ENCODE measurements around the gene SOAT1. TPM values are rescaled to one million over a fixed set of nuclear protein-coding genes. Genes with fewer than 3 reads are reported as not detected.

The SOAT1 gene
- total and polyA plus RNA-seq, 7 donors = 2.4 to 14.7 (median 13.2) TPM

- H3K9me3 ChIP-seq = peaks cover 0 to 6% (median 1%) of the 10 kb centered on the region in 4 donors
- no peak overlapping the region for H3K4me3 ChIP-seq
- H3K27me3 ChIP-seq = no peaks in the 10 kb centered on the region
- no peaks in the 10 kb centered on the region for H3K4me1 ChIP-seq
- no peak overlapping the region for H3K27ac ChIP-seq
- no peak for DNase-seq
- TF ChIP-seq POLR2AphosphoS5 (IDR thresholded peaks at IDR 0.05) = no peak
- TF ChIP-seq EP300 (IDR thresholded peaks at IDR 0.05) = no peak
- TF ChIP-seq POLR2A (IDR thresholded peaks at IDR 0.05) = no peak
- no peak for TF ChIP-seq CTCF (IDR thresholded peaks at IDR 0.05)
- intact Hi-C loops (cut with DNase I) = no loop called here
- WGBS, 2 donors = 73 to 79% methylated on average over 2 of the region's 2 CpGs
- H3K36me3 ChIP-seq = peaks cover 0 to 5% (median 0%) of the 10 kb centered on the region in 4 donors
These were observed 36.3 kb downstream of the SOAT1 start for GRCh38 chr1:179329862-179330261.

DNA sequence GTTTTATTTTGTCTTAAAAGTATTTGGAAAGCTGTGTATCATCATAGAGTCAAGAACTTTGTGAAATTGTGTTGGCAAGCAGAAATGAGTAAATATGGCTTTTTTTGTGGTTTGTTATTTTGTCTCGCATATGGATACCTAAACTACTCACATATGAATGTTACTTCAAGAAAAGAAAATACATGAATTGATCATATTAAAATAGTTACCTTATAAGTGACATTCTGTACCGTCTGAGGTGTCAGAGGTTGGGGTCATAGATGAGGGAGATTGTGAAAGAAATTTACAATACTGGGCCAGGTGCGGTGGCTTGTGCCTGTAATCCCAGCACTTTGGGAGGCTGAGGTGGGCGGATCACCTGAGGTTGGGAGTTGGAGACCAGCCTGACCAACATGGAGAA, 40.8 kb downstream of the SOAT1 start:
- TF ChIP-seq CTCF (IDR thresholded peaks at IDR 0.05) (no peak), EP300 (IDR thresholded peaks at IDR 0.05) (no peak), POLR2A (IDR thresholded peaks at IDR 0.05) (no peak), POLR2AphosphoS5 (IDR thresholded peaks at IDR 0.05) (no peak)
- DNase-seq = no peak
- WGBS, 2 donors = 92 to 94% methylated on average over 4 of the region's 4 CpGs
- Histone ChIP-seq H3K9me3 (peaks cover 0 to 4% (median 1%) of the 10 kb centered on the region in 4 donors), H3K4me1 (no peaks in the 10 kb centered on the region), H3K36me3 (peaks cover 0 to 14% (median 0%) of the 10 kb centered on the region in 4 donors), H3K27me3 (no peaks in the 10 kb centered on the region), H3K27ac (no peak overlapping the region), H3K4me3 (no peak overlapping the region)
- intact Hi-C loops (cut with DNase I) = no loop called here

- no peak overlapping the region for H3K4me3 ChIP-seq
- no peak overlapping the region for H3K27ac ChIP-seq
- H3K4me1 ChIP-seq = no peaks in the 10 kb centered on the region
- no peak for DNase-seq
- H3K9me3 ChIP-seq = no peaks in the 10 kb centered on the region
- TF ChIP-seq POLR2AphosphoS5 (IDR thresholded peaks at IDR 0.05) = no peak
- no peak for TF ChIP-seq EP300 (IDR thresholded peaks at IDR 0.05)
- no peak for TF ChIP-seq CTCF (IDR thresholded peaks at IDR 0.05)
- no peak for TF ChIP-seq POLR2A (IDR thresholded peaks at IDR 0.05)
- H3K36me3 ChIP-seq = peaks cover 0 to 38% (median 2%) of the 10 kb centered on the region in 4 donors
- 60 to 89% methylated on average over 2 of the region's 2 CpGs for WGBS, 2 donors
- H3K27me3 ChIP-seq = no peaks in the 10 kb centered on the region
- intact Hi-C loops (cut with DNase I) = no loop called here
These were observed 43.7 kb downstream of the SOAT1 start for GRCh38 chr1:179337288-179337687.

- 93% methylated on average over 5 of the region's 5 CpGs for WGBS, 2 donors
- no peak overlapping the region for H3K4me3 ChIP-seq
- DNase-seq = no peak
- H3K27ac ChIP-seq = no peak overlapping the region
- no peaks in the 10 kb centered on the region for H3K9me3 ChIP-seq
- peaks cover 0 to 45% (median 2%) of the 10 kb centered on the region in 4 donors for H3K36me3 ChIP-seq
- TF ChIP-seq CTCF (IDR thresholded peaks at IDR 0.05) = no peak
- no peak for TF ChIP-seq POLR2AphosphoS5 (IDR thresholded peaks at IDR 0.05)
- TF ChIP-seq POLR2A (IDR thresholded peaks at IDR 0.05) = no peak
- H3K4me1 ChIP-seq = no peaks in the 10 kb centered on the region
- no peaks in the 10 kb centered on the region for H3K27me3 ChIP-seq
- intact Hi-C loops (cut with DNase I) = no loop called here
These were observed 44.5 kb downstream of the SOAT1 start for GRCh38 chr1:179337942-179338560.

- intact Hi-C loops (cut with DNase I) = no loop called here
- Histone ChIP-seq H3K27me3 (no peaks in the 10 kb centered on the region), H3K4me1 (no peaks in the 10 kb centered on the region), H3K9me3 (no peaks in the 10 kb centered on the region), H3K27ac (no peak overlapping the region), H3K36me3 (peaks cover 4 to 66% (median 14%) of the 10 kb centered on the region in 4 donors), H3K4me3 (no peak overlapping the region)
- no peak for TF ChIP-seq POLR2A (IDR thresholded peaks at IDR 0.05)
- TF ChIP-seq POLR2AphosphoS5 (IDR thresholded peaks at IDR 0.05) = no peak
- TF ChIP-seq EP300 (IDR thresholded peaks at IDR 0.05) = no peak
- no peak for TF ChIP-seq CTCF (IDR thresholded peaks at IDR 0.05)
- WGBS, 2 donors = 93 to 94% methylated on average over 5 of the region's 5 CpGs
- no peak for DNase-seq
These were observed 47.3 kb downstream of the SOAT1 start for GRCh38 chr1:179340918-179341317.

Data from sigmoid colon (tissue), 7 donors.